ENCODE data around the gene ZXDC. TPM values are rescaled to one million over a fixed set of nuclear protein-coding genes. Genes with fewer than 3 reads are reported as not detected.

Gene ZXDC
- total RNA-seq, 1 experiment from 2014 or later = 61.1 TPM

DNA sequence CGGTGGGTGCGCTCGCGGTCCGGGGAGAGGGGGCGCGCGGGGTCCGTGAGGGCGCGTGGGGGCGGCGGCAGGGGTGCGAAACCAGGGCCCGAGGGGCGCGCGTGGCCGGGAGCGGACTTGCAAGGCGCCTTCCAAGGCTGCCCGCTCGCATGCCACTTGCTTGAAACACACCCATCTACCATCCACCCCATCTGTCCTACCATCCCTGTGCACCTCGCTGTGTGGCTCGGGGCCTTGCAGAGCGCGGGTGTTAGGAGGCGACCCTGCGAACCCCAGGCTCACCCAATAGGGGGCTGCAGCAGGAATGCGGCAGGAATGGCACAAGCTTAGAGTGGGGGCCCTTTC lies 80.7 kb downstream of the ZXDC start:
- no TSS peak for BruUV-seq (replicated peaks)
- no peak overlapping the region for H3K27ac ChIP-seq (ENCODE audit: low read depth, low read length, poor library complexity, severe bottlenecking)
- no peaks in the 10 kb centered on the region for H3K9me3 ChIP-seq (ENCODE audit: low read depth, low read length, poor library complexity, severe bottlenecking)
- ChIA-PET CTCF (interaction anchor here (0.6 kb wide), 1 partner anchor 36 kb away, joined by 3 read pairs; no protein-coding TSS in a partner anchor), POLR2A (ENCODE audit: low non-redundant PET) (interaction anchor here (0.6 kb wide), 1 partner anchor 142 kb away, joined by 3 read pairs; no protein-coding TSS in a partner anchor)
- H3K27me3 ChIP-seq (replicated peaks; ENCODE audit: insufficient read depth, low read depth, low read length, poor library complexity) = no peaks in the 10 kb centered on the region
- H3K4me1 ChIP-seq (ENCODE audit: insufficient read depth, low read length, poor library complexity, severe bottlenecking) = no peaks in the 10 kb centered on the region
- no peaks in the 10 kb centered on the region for H3K36me3 ChIP-seq (ENCODE audit: insufficient read depth, low read length, poor library complexity, severe bottlenecking)
- no peak for DNase-seq (ENCODE audit: low spot score)
- intact Hi-C loops (cut with micrococcal nuclease; ENCODE audit: unreplicated experiment) = no loop called here
- no peak overlapping the region for H3K4me3 ChIP-seq (ENCODE audit: low read depth, low read length, poor library complexity, severe bottlenecking)
- TF ChIP-seq CTCF (conservative IDR thresholded peaks at IDR 0.05; ENCODE audit: low read depth, low read length) (no peak), EZH2 (IDR thresholded peaks at IDR 0.05; ENCODE audit: borderline replicate concordance, low read depth, low read length, poor library complexity, severe bottlenecking) (no peak)

DNA sequence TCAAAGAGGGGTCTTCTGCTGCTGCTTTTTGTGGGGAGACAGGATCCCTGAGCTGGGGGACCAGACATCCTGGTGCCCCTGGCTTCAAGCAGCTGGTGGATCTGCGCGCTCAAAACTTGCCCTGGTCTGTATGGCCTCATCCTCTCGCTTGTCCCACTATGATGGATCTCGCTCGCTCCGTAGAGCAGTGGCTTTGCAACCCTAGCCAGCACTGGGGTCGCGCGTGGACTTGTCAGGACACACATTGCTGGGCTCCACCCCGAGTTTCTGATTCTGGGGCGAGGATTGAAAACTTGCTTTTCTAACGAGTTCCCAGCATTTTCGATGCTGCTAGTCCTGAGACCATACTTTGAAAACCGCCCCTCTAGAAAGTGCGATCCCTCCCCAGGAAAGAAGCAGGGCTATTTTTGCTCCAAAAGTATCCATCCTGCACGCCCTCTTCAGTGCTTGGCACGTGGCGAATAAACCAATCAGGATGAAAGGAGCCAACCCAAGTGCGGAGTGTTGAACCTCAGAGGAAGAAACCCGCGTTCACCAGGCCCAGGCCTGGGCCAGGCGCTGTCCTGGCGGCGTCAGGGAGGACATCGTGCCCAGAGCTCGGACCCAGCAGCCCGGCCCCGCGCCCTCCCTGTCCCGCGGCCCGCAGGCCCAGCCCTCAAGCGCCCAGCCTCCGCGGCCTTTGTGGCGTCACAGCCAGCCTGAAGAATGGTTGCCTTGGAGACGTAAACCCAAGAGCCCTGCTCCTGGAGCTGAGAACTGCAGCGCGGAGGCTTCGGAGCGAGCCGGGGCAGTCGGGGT lies 81.3 kb downstream of the ZXDC start, which contains the start of gene CFAP100:
Gene CFAP100 (plus strand): TSS at position 731 of the 798 bp plus-strand sequence. CDS start 1,092 bp downstream, outside the sequence.
- POLR2A ChIA-PET (ENCODE audit: low non-redundant PET) = no interaction called here

DNA sequence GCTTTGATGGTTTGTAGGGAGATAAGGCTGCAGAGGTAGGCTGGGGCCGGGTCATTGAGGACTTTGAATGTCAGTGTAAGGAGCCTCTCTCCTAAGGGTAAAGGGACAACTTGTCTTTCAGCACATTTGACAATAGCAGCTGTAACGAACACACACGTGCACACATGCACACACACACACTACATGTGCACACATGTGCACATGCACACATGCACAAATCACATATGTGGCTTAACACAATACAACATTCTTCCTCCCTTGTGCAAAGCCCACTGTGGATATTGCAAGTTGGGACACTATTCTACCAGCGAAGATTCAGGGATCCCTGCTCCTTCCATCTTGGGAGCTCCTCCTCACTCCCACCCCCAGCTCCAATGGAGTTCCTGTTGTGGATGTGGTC lies 82.1 kb downstream of the ZXDC start:
- Histone ChIP-seq H3K9me3 (ENCODE audit: low read depth, low read length, poor library complexity, severe bottlenecking) (no peaks in the 10 kb centered on the region), H3K4me3 (ENCODE audit: low read depth, low read length, poor library complexity, severe bottlenecking) (no peak overlapping the region), H3K27ac (ENCODE audit: low read depth, low read length, poor library complexity, severe bottlenecking) (no peak overlapping the region), H3K36me3 (ENCODE audit: insufficient read depth, low read length, poor library complexity, severe bottlenecking) (no peaks in the 10 kb centered on the region), H3K27me3 (replicated peaks; ENCODE audit: insufficient read depth, low read depth, low read length, poor library complexity) (no peaks in the 10 kb centered on the region), H3K4me1 (ENCODE audit: insufficient read depth, low read length, poor library complexity, severe bottlenecking) (peaks cover 11% of the 10 kb centered on the region)
- ChIA-PET POLR2A (ENCODE audit: low non-redundant PET) (interaction anchor here (0.7 kb wide), 1 partner anchor 415 kb away, joined by 3 read pairs; no protein-coding TSS in a partner anchor), CTCF (no interaction called here)
- intact Hi-C loops (cut with micrococcal nuclease; ENCODE audit: unreplicated experiment) = no loop called here
- BruUV-seq (replicated peaks) = no TSS peak
- DNase-seq (ENCODE audit: low spot score) = no peak
- TF ChIP-seq CTCF (conservative IDR thresholded peaks at IDR 0.05; ENCODE audit: low read depth, low read length) (no peak), EZH2 (IDR thresholded peaks at IDR 0.05; ENCODE audit: borderline replicate concordance, low read depth, low read length, poor library complexity, severe bottlenecking) (no peak)

More for the DNA sequence above, 81.3 kb downstream of the ZXDC start, which contains the start of gene CFAP100:
- TF ChIP-seq EZH2 (IDR thresholded peaks at IDR 0.05; ENCODE audit: borderline replicate concordance, low read depth, low read length, poor library complexity, severe bottlenecking) (no peak), CTCF (conservative IDR thresholded peaks at IDR 0.05; ENCODE audit: low read depth, low read length) (no peak)
- Histone ChIP-seq H3K9me3 (ENCODE audit: low read depth, low read length, poor library complexity, severe bottlenecking) (no peaks in the 10 kb centered on the region), H3K4me1 (ENCODE audit: insufficient read depth, low read length, poor library complexity, severe bottlenecking) (peaks cover 6% of the 10 kb centered on the region), H3K27me3 (replicated peaks; ENCODE audit: insufficient read depth, low read depth, low read length, poor library complexity) (no peaks in the 10 kb centered on the region), H3K27ac (ENCODE audit: low read depth, low read length, poor library complexity, severe bottlenecking) (no peak within 1 kb of the TSS), H3K36me3 (ENCODE audit: insufficient read depth, low read length, poor library complexity, severe bottlenecking) (no peaks in the 10 kb centered on the region), H3K4me3 (ENCODE audit: low read depth, low read length, poor library complexity, severe bottlenecking) (no peak within 1 kb of the TSS)
- CTCF ChIA-PET = no interaction called here
- BruUV-seq (replicated peaks) = no TSS peak
- no peak for DNase-seq (ENCODE audit: low spot score)
- intact Hi-C loops (cut with micrococcal nuclease; ENCODE audit: unreplicated experiment) = no loop called here
